Measurements from ENCODE around the gene NOX3. TPM values are rescaled to one million over a fixed set of nuclear protein-coding genes. Genes with fewer than 3 reads are reported as not detected.

The NOX3 gene, protein sequence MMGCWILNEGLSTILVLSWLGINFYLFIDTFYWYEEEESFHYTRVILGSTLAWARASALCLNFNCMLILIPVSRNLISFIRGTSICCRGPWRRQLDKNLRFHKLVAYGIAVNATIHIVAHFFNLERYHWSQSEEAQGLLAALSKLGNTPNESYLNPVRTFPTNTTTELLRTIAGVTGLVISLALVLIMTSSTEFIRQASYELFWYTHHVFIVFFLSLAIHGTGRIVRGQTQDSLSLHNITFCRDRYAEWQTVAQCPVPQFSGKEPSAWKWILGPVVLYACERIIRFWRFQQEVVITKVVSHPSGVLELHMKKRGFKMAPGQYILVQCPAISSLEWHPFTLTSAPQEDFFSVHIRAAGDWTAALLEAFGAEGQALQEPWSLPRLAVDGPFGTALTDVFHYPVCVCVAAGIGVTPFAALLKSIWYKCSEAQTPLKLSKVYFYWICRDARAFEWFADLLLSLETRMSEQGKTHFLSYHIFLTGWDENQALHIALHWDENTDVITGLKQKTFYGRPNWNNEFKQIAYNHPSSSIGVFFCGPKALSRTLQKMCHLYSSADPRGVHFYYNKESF
- not detected in 2 replicates for total RNA-seq
- long read RNA-seq, result 0 reads

DNA sequence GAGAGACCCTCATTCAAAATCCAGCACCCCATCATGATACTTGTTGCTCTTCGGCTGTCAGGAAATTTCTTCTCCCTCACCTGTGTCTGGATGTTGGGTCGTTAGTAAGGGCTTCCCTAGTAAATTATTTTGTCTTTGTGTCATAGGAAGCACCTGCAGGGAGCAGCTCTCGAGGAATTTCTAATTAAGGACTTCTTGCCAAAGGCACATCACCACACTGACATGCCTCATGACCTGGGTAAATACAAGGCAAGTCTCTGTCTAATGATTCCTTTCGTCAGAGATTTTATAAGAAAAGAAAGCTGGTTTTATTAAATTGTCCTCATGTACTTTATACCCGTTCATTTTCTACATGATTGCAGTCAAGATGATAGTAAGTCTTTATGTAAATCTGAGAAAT lies at the start of gene NOX3:
TSS of gene NOX3 (minus strand) at position 74 of the 400 bp plus-strand sequence. CDS start at position 35, 39 bp downstream.
- Mint-ChIP-seq H3K4me3 (ENCODE audit: unreplicated experiment) (no peak within 1 kb of the TSS), H3K27me3 (ENCODE audit: unreplicated experiment) (peaks cover 7% of the 10 kb centered on the region), H3K36me3 (ENCODE audit: unreplicated experiment) (no peaks in the 10 kb centered on the region), H3K9me3 (ENCODE audit: unreplicated experiment) (no peaks in the 10 kb centered on the region), H3K27ac (ENCODE audit: unreplicated experiment) (no peak within 1 kb of the TSS), H3K4me1 (ENCODE audit: unreplicated experiment) (no peaks in the 10 kb centered on the region)
- no peak for DNase-seq (ENCODE audit: extremely low spot score, unreplicated experiment)
- TF ChIP-seq, protein P1, sequence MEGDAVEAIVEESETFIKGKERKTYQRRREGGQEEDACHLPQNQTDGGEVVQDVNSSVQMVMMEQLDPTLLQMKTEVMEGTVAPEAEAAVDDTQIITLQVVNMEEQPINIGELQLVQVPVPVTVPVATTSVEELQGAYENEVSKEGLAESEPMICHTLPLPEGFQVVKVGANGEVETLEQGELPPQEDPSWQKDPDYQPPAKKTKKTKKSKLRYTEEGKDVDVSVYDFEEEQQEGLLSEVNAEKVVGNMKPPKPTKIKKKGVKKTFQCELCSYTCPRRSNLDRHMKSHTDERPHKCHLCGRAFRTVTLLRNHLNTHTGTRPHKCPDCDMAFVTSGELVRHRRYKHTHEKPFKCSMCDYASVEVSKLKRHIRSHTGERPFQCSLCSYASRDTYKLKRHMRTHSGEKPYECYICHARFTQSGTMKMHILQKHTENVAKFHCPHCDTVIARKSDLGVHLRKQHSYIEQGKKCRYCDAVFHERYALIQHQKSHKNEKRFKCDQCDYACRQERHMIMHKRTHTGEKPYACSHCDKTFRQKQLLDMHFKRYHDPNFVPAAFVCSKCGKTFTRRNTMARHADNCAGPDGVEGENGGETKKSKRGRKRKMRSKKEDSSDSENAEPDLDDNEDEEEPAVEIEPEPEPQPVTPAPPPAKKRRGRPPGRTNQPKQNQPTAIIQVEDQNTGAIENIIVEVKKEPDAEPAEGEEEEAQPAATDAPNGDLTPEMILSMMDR (IDR thresholded peaks at IDR 0.05), result no peak

DNA sequence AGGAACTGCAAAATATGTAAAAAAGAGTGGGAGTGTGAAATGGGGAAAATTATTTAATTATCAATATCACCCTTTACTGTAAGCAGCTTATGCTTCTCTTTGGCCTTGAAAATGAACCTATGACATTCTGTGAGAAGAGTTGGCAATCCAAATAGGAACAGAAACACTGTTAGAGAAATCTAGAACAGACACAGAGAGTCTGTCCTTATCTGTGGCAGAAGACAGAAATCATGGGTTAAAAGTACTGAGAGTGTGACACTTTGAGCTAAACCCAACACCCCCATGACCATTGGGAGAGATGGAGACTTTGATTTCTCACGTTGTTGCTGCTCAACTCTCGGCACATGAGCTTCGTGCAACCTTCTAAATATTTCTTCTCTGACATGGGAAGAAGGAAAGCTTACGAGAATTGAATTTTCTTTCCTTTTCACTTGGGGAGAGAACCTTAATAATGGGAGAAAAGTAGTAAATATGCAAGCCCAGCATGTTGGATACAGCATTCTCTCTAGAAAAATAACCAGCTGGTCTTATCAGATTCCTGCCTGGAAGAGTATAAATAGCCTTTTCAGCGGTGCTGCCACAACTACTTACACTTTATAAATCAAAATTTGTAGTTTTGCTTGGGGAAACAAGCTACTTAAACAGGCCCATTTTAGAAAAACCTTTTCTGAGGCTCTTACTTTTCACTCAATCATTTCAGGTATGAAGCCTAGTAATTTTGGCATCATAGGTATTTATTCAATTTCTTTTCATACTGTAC lies 49.4 kb upstream of the NOX3 start:
- peaks cover 16% of the 10 kb centered on the region for H3K4me1 Mint-ChIP-seq (ENCODE audit: unreplicated experiment)
- peak overlapping the region; percentile 58 for H3K27ac Mint-ChIP-seq (ENCODE audit: unreplicated experiment)
- no peaks in the 10 kb centered on the region for H3K27me3 Mint-ChIP-seq (ENCODE audit: unreplicated experiment)
- H3K4me3 Mint-ChIP-seq (ENCODE audit: unreplicated experiment), result no peak overlapping the region
- no peak for DNase-seq (ENCODE audit: extremely low spot score, unreplicated experiment)
- peaks cover 3% of the 10 kb centered on the region for H3K9me3 Mint-ChIP-seq (ENCODE audit: unreplicated experiment)
- H3K36me3 Mint-ChIP-seq (ENCODE audit: unreplicated experiment), result no peaks in the 10 kb centered on the region
- TF ChIP-seq, protein P1 (IDR thresholded peaks at IDR 0.05), result no peak

DNA sequence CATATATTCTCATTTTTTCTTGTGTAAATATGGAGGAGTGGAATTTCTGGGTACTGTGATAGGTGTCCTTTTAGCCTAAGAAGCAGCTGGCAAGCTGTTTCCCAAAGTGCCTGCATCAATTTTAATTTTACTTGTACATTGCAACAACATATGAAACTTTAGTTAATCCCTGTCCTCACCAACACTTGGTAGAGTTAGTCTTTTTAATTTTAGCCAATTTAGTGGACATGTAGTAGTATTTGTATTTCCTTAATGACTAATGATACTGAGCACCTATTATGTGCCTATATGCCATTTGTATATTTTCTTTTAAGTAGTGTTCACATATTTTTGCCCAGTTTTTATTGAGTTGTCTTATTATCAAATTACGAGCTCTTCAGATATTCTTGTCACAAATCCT lies 46.8 kb upstream of the NOX3 start:
- TF ChIP-seq, protein P1 (IDR thresholded peaks at IDR 0.05), result no peak
- no peak for DNase-seq (ENCODE audit: extremely low spot score, unreplicated experiment)
- H3K4me3 Mint-ChIP-seq (ENCODE audit: unreplicated experiment), result no peak overlapping the region
- no peaks in the 10 kb centered on the region for H3K36me3 Mint-ChIP-seq (ENCODE audit: unreplicated experiment)
- peaks cover 16% of the 10 kb centered on the region for H3K4me1 Mint-ChIP-seq (ENCODE audit: unreplicated experiment)
- H3K9me3 Mint-ChIP-seq (ENCODE audit: unreplicated experiment), result peaks cover 3% of the 10 kb centered on the region
- no peak overlapping the region for H3K27ac Mint-ChIP-seq (ENCODE audit: unreplicated experiment)
- no peaks in the 10 kb centered on the region for H3K27me3 Mint-ChIP-seq (ENCODE audit: unreplicated experiment)

DNA sequence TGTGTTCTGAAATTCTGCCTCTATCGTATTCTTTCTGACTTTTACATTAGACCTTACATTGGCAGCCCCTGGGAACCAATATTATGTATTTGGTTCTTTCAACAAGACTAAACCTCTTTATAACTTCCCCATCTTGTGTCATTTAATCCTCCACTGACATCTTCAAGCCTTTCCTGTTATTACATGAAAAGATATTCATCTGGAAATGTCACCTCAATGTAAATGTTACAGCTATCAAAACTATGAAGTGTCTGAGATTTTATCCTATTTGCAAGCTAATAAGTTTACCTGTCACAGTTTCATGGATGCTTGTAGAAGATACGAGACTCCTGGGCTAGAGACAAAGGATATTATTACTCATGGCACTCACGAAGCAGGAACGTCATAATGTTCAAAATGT lies 43.9 kb upstream of the NOX3 start:
- Mint-ChIP-seq H3K27me3 (ENCODE audit: unreplicated experiment) (no peaks in the 10 kb centered on the region), H3K36me3 (ENCODE audit: unreplicated experiment) (no peaks in the 10 kb centered on the region), H3K4me3 (ENCODE audit: unreplicated experiment) (no peak overlapping the region), H3K9me3 (ENCODE audit: unreplicated experiment) (peaks cover 3% of the 10 kb centered on the region), H3K27ac (ENCODE audit: unreplicated experiment) (no peak overlapping the region), H3K4me1 (ENCODE audit: unreplicated experiment) (peaks cover 12% of the 10 kb centered on the region)
- TF ChIP-seq, protein P1 (IDR thresholded peaks at IDR 0.05), result no peak
- DNase-seq (ENCODE audit: extremely low spot score, unreplicated experiment), result no peak

DNA sequence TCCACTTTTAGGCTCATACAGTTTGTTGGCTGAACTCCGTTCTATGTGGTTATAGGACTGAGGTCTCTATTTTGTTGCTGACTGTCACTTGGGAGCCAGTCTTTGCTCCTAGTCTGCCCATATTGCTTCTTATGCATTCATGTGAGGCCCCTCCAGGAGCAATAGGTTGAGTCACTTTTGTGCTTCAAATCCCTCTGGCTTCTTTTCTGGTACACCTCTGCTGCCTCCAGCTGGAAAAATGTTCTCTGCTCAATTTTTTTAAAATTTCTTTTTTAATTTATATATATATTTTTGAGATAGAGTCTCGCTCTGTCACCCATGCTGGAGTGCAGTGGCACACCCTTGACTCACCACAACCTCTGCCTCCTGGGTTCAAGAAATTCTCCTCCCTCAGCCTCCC lies 42.7 kb upstream of the NOX3 start:
- TF ChIP-seq, protein P1 (IDR thresholded peaks at IDR 0.05), result peak; percentile 14
- H3K4me3 Mint-ChIP-seq (ENCODE audit: unreplicated experiment), result no peak overlapping the region
- H3K36me3 Mint-ChIP-seq (ENCODE audit: unreplicated experiment), result no peaks in the 10 kb centered on the region
- H3K4me1 Mint-ChIP-seq (ENCODE audit: unreplicated experiment), result peaks cover 24% of the 10 kb centered on the region
- peaks cover 3% of the 10 kb centered on the region for H3K9me3 Mint-ChIP-seq (ENCODE audit: unreplicated experiment)
- no peak overlapping the region for H3K27ac Mint-ChIP-seq (ENCODE audit: unreplicated experiment)
- H3K27me3 Mint-ChIP-seq (ENCODE audit: unreplicated experiment), result no peaks in the 10 kb centered on the region
- no peak for DNase-seq (ENCODE audit: extremely low spot score, unreplicated experiment)
